SU-DHL-6 (cell line): ENCODE measurements around the gene SLC6A13.

Source experiments
- EZH2phosphoT487 ChIP-seq: fragments of 200-600 bp; sonication (generic), shearing (Covaris generic); conservative IDR thresholded peaks from 2 replicates; pipeline ENCODE4 v1.6.1; 2018; ENCODE audit warnings: mild to moderate bottlenecking, antibody characterized with exemption, low read length, moderate library complexity, mixed read lengths
- TF ChIP-seq, protein P1 (sequence below): fragments of 200-600 bp; sonication (generic); IDR thresholded peaks from one replicate; pipeline ENCODE4 v1.5.1; 2017; ENCODE audit warnings: antibody characterized with exemption, mild to moderate bottlenecking, low read length, moderate library complexity; ENCODE audit not compliant: insufficient read depth, poor library complexity, severe bottlenecking

DNA sequence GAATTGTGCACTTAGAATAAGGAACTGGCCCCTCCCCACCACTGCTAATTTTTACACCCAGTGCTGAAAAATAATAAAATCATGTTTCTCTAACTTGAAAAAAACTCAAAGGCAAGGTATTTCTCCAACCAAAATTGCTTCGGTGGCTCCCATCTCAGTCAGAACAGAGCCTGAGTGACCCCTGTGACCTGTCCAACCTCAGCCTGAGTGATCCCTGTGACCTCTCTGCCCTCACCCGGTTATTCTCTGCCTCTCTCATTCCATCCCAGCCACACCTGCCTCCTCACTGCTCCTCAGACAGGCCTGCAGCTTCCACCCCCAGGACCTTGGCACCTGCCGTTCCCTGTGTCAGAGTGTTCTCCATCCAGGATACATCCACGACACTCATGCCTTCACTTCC lies 53.8 kb downstream of the SLC6A13 start:
- TF ChIP-seq, protein P1, sequence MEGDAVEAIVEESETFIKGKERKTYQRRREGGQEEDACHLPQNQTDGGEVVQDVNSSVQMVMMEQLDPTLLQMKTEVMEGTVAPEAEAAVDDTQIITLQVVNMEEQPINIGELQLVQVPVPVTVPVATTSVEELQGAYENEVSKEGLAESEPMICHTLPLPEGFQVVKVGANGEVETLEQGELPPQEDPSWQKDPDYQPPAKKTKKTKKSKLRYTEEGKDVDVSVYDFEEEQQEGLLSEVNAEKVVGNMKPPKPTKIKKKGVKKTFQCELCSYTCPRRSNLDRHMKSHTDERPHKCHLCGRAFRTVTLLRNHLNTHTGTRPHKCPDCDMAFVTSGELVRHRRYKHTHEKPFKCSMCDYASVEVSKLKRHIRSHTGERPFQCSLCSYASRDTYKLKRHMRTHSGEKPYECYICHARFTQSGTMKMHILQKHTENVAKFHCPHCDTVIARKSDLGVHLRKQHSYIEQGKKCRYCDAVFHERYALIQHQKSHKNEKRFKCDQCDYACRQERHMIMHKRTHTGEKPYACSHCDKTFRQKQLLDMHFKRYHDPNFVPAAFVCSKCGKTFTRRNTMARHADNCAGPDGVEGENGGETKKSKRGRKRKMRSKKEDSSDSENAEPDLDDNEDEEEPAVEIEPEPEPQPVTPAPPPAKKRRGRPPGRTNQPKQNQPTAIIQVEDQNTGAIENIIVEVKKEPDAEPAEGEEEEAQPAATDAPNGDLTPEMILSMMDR = no peak
- TF ChIP-seq EZH2phosphoT487 = no peak
